ENCODE measurements around the gene JAK1.

DNA sequence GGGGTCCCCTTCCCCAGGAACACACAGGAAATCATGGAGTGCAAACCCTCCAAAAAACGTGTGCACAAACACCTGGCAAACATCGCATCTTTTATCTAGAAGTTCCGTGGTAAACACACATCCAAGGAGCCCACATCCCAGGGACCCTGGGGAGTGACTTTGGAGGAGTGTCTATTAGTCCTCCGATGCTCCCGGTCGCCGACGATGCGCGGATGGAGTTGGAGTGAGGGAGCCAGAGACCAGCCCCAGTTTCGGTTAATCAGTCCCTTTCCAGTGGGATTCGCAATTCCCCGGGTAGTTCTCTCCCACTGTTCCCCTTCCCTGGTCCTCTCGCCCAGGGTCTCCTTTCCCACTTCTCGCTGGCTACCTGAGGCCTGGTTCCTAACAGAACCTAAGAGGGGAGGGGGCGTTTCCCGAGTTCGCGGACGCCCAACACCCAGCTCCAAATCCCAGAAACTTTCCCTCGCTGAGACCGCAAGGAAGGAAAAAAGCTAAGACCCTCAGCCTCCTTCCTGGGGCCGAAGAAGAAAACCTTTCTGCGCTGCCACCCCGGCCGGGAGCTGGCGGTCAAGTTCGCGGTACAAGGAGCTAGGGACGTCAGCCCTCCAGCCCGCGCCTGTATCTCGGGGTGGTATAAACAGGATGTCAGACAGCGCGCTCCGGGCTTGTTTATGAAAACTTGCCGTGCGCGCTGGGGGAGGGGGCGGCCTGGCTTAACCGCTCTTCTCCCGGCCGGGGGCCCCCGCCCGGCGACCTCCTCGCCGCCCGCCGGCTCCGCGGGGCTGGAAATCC is 787 bp downstream of the JAK1 start:
- TF ChIP-seq, protein P1, sequence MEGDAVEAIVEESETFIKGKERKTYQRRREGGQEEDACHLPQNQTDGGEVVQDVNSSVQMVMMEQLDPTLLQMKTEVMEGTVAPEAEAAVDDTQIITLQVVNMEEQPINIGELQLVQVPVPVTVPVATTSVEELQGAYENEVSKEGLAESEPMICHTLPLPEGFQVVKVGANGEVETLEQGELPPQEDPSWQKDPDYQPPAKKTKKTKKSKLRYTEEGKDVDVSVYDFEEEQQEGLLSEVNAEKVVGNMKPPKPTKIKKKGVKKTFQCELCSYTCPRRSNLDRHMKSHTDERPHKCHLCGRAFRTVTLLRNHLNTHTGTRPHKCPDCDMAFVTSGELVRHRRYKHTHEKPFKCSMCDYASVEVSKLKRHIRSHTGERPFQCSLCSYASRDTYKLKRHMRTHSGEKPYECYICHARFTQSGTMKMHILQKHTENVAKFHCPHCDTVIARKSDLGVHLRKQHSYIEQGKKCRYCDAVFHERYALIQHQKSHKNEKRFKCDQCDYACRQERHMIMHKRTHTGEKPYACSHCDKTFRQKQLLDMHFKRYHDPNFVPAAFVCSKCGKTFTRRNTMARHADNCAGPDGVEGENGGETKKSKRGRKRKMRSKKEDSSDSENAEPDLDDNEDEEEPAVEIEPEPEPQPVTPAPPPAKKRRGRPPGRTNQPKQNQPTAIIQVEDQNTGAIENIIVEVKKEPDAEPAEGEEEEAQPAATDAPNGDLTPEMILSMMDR (IDR thresholded peaks at IDR 0.05) = no peak
- TF ChIP-seq POLR2A (IDR thresholded peaks at IDR 0.05) = no peak
